Vagina (tissue), 2 donors: ENCODE measurements around the gene ADAMTS14. TPM values are rescaled to one million over a fixed set of nuclear protein-coding genes. Genes with fewer than 3 reads are reported as not detected.

Experiments
- DNase-seq, 2 donors: peaks; one replicate each; pipeline ENCODE4 v3.0.0-alpha.2; 2017; ENCODE audit errors: extremely low spot score in 2 of 2
- H3K27ac ChIP-seq: fragments of 200-600 bp; sonication (generic); one replicate; pipeline ENCODE4 v1.5.1; 2019
- H3K27me3 ChIP-seq: fragments of 200-600 bp; sonication (generic); one replicate; pipeline ENCODE4 v1.5.1; 2019
- H3K36me3 ChIP-seq, 2 donors: fragments of 200-600 bp; sonication (generic); one replicate each; pipeline ENCODE4 v1.5.1; 2017 to 2019
- H3K4me1 ChIP-seq: fragments of 200-600 bp; sonication (generic); one replicate; pipeline ENCODE4 v1.5.1; 2019
- H3K4me3 ChIP-seq, 2 donors: fragments of 200-600 bp; sonication (generic); 1 replicate in 1 of 2; 2 replicates in 1 of 2; pipeline ENCODE4 v1.5.1; 2016 to 2019
- H3K9me3 ChIP-seq: fragments of 200-600 bp; sonication (generic); one replicate; pipeline ENCODE4 v1.5.1; 2019
- CTCF ChIP-seq, 3 experiments: fragments of 450-650 bp in 2 of 3; fragments of 200-600 bp in 1 of 3; sonication (generic) in 1 of 3; IDR thresholded peaks; one replicate each; pipeline ENCODE4 v1.5.1; 2017 to 2019; ENCODE audit warnings: antibody characterized with exemption in 3 of 3, mild to moderate bottlenecking in 2 of 3, moderate library complexity in 2 of 3
- POLR2A ChIP-seq, 2 donors: fragments of 450-650 bp; IDR thresholded peaks; one replicate each; pipeline ENCODE4 v1.6.1; 2017; ENCODE audit warnings: antibody characterized with exemption in 2 of 2, mild to moderate bottlenecking in 2 of 2, moderate library complexity in 2 of 2
- POLR2AphosphoS5 ChIP-seq, 2 donors: sonication (generic); formaldehyde crosslinking; IDR thresholded peaks; one replicate each; pipeline ENCODE4 v1.9.0; 2017; ENCODE audit warnings: antibody characterized with exemption in 2 of 2, mild to moderate bottlenecking in 2 of 2, low read depth in 1 of 2; ENCODE audit not compliant: insufficient read depth in 1 of 2
- intact Hi-C: fragments of 100-400 bp; cut with DNase I; formaldehyde crosslinking; loops from one replicate; pipeline ENCODE4 v1.15.1; 2023
- total RNA-seq: library from RNA; depleted of rRNA; stranded (reverse); fragments of >200 nt; gene quantifications from one replicate; pipeline ENCODE4 v1.2.3, GENCODE V29; 2016

ADAMTS14 gene
- total RNA-seq, 1 donor from 2014 or later: not detected

GRCh38 chr10:70777063-70777875 is 105.0 kb downstream of the ADAMTS14 start:
- Histone ChIP-seq H3K4me1 (no peaks in the 10 kb centered on the region), H3K27ac (no peak overlapping the region), H3K27me3 (no peaks in the 10 kb centered on the region), H3K36me3 (no peaks in the 10 kb centered on the region), H3K9me3 (no peaks in the 10 kb centered on the region), H3K4me3 (no peak overlapping the region)
- intact Hi-C loops: no loop called here
- TF ChIP-seq POLR2A (IDR thresholded peaks at IDR 0.05): no peak
- no peak for TF ChIP-seq CTCF (IDR thresholded peaks at IDR 0.05)
- no peak for TF ChIP-seq POLR2AphosphoS5 (IDR thresholded peaks at IDR 0.05; ENCODE audit: insufficient read depth in 1 of 2, low read depth in 1 of 2)
- DNase-seq: peak in 1 of 2 donors; percentile 77

GRCh38 chr10:70778267-70778924 is 106.1 kb downstream of the ADAMTS14 start:
- Histone ChIP-seq H3K27me3 (no peaks in the 10 kb centered on the region), H3K36me3 (no peaks in the 10 kb centered on the region), H3K9me3 (no peaks in the 10 kb centered on the region), H3K27ac (no peak overlapping the region), H3K4me3 (no peak overlapping the region), H3K4me1 (no peaks in the 10 kb centered on the region)
- DNase-seq: peak; percentile 77 to 81
- TF ChIP-seq POLR2A (IDR thresholded peaks at IDR 0.05): no peak
- no peak for TF ChIP-seq CTCF (IDR thresholded peaks at IDR 0.05)
- TF ChIP-seq POLR2AphosphoS5 (IDR thresholded peaks at IDR 0.05; ENCODE audit: insufficient read depth in 1 of 2, low read depth in 1 of 2): no peak
- intact Hi-C loops: no loop called here

- Histone ChIP-seq H3K9me3 (no peaks in the 10 kb centered on the region), H3K36me3 (no peaks in the 10 kb centered on the region), H3K4me3 (no peak overlapping the region), H3K4me1 (no peaks in the 10 kb centered on the region), H3K27me3 (no peaks in the 10 kb centered on the region), H3K27ac (no peak overlapping the region)
- intact Hi-C loops: no loop called here
- TF ChIP-seq POLR2AphosphoS5 (IDR thresholded peaks at IDR 0.05; ENCODE audit: insufficient read depth in 1 of 2, low read depth in 1 of 2) (no peak), CTCF (IDR thresholded peaks at IDR 0.05) (no peak), POLR2A (IDR thresholded peaks at IDR 0.05) (no peak)
- DNase-seq: peak in 1 of 2 donors; percentile 43
These were observed 106.8 kb downstream of the ADAMTS14 start for GRCh38 chr10:70779088-70779487.

GRCh38 chr10:70779511-70780369 is 107.4 kb downstream of the ADAMTS14 start:
- intact Hi-C loops: no loop called here
- no peaks in the 10 kb centered on the region for H3K9me3 ChIP-seq
- TF ChIP-seq CTCF (IDR thresholded peaks at IDR 0.05) (no peak), POLR2A (IDR thresholded peaks at IDR 0.05) (no peak), POLR2AphosphoS5 (IDR thresholded peaks at IDR 0.05; ENCODE audit: insufficient read depth in 1 of 2, low read depth in 1 of 2) (no peak)
- no peak overlapping the region for H3K4me3 ChIP-seq
- no peaks in the 10 kb centered on the region for H3K27me3 ChIP-seq
- no peaks in the 10 kb centered on the region for H3K36me3 ChIP-seq
- no peaks in the 10 kb centered on the region for H3K4me1 ChIP-seq
- H3K27ac ChIP-seq: no peak overlapping the region
- DNase-seq: peak; percentile 69 to 77
